Endothelial cell of umbilical vein (primary cell): ENCODE measurements around the gene CCDC85C.

Experiments used
- EZH2 ChIP-seq: IDR thresholded peaks from 2 replicates; pipeline ENCODE4 v1.6.1; 2012; ENCODE audit warnings: borderline replicate concordance, low read depth, mild to moderate bottlenecking, moderate library complexity, low read length, inconsistent platforms; ENCODE audit not compliant: severe bottlenecking
- FOS ChIP-seq: IDR thresholded peaks from 2 replicates; pipeline ENCODE4 v1.6.1; 2011; ENCODE audit warnings: mild to moderate bottlenecking, low read length, moderate library complexity, borderline replicate concordance; ENCODE audit not compliant: insufficient read depth
- GATA2 ChIP-seq: IDR thresholded peaks from 2 replicates; pipeline ENCODE4 v1.7.0; 2011; ENCODE audit warnings: low read depth, mild to moderate bottlenecking, moderate library complexity, mixed read lengths, low read length; ENCODE audit not compliant: insufficient read length, insufficient read depth
- JUN ChIP-seq: IDR thresholded peaks from 2 replicates; pipeline ENCODE4 v1.6.1; 2011; ENCODE audit warnings: borderline replicate concordance, low read depth; ENCODE audit not compliant: insufficient read length, insufficient read depth
- MYC ChIP-seq: IDR thresholded peaks from one replicate; pipeline ENCODE4 v1.6.1; 2011; ENCODE audit warnings: mild to moderate bottlenecking, low read depth, low read length
- POLR2A ChIP-seq: IDR thresholded peaks from 2 replicates; pipeline ENCODE4 v1.6.1; 2012; ENCODE audit warnings: low read depth, mild to moderate bottlenecking, control low read depth, low read length
- POLR2AphosphoS5 ChIP-seq: IDR thresholded peaks from 2 replicates; pipeline ENCODE4 v1.6.1; 2012; ENCODE audit warnings: low read depth, mild to moderate bottlenecking, control low read depth, low read length, moderate library complexity; ENCODE audit not compliant: insufficient read depth
- TF ChIP-seq, protein P1 (sequence below), 2 donors: IDR thresholded peaks; 1 replicate in 1 of 2; 2 replicates in 1 of 2; pipeline ENCODE4 v1.5.1; 2011; ENCODE audit warnings: low read length in 2 of 2, mild to moderate bottlenecking in 2 of 2, moderate library complexity in 2 of 2, control low read depth in 1 of 2, inconsistent platforms in 1 of 2, low read depth in 1 of 2; ENCODE audit not compliant: insufficient read depth in 1 of 2; ENCODE audit errors: extremely low read depth in 1 of 2

DNA sequence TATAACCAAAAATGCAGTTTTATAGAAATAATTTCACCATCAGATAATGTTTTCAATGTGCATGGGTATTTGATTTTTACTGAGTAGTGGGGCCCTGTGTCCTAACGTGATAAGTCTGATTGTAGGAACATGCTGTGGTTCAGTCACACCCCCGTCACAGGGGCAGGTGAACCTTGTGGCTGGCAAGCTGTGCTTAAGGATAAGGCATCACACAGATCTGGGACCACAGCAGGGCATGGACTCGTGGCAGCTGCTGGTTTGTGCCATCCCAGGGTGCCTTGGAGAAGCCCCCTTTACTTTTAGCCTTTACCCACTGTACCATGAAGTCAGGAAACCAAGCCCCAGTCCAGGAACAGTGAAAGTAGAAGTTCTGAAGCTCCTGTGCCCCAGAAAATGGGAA lies 106.1 kb downstream of the CCDC85C start:
- TF ChIP-seq, protein P1, sequence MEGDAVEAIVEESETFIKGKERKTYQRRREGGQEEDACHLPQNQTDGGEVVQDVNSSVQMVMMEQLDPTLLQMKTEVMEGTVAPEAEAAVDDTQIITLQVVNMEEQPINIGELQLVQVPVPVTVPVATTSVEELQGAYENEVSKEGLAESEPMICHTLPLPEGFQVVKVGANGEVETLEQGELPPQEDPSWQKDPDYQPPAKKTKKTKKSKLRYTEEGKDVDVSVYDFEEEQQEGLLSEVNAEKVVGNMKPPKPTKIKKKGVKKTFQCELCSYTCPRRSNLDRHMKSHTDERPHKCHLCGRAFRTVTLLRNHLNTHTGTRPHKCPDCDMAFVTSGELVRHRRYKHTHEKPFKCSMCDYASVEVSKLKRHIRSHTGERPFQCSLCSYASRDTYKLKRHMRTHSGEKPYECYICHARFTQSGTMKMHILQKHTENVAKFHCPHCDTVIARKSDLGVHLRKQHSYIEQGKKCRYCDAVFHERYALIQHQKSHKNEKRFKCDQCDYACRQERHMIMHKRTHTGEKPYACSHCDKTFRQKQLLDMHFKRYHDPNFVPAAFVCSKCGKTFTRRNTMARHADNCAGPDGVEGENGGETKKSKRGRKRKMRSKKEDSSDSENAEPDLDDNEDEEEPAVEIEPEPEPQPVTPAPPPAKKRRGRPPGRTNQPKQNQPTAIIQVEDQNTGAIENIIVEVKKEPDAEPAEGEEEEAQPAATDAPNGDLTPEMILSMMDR (IDR thresholded peaks at IDR 0.05; ENCODE audit: extremely low read depth in 1 of 2, insufficient read depth in 1 of 2, low read depth in 1 of 2, low read length in 2 of 2): no peak
- TF ChIP-seq POLR2A: no peak
- TF ChIP-seq POLR2AphosphoS5: no peak
- no peak for TF ChIP-seq JUN
- no peak for TF ChIP-seq EZH2
- no peak for TF ChIP-seq GATA2
- TF ChIP-seq MYC: no peak
- no peak for TF ChIP-seq FOS
